Loucy (cell line): ENCODE measurements around the gene PRXL2A.

Experiments used
- H2AFZ ChIP-seq: fragments of 200-600 bp; sonication (generic); 2 replicates; pipeline ENCODE4 v1.6.0; 2016; ENCODE audit warnings: antibody characterized with exemption, mild to moderate bottlenecking, low read length, moderate library complexity
- H3F3A ChIP-seq: fragments of 200-600 bp; 2 replicates; pipeline ENCODE4 v1.6.0; 2016; ENCODE audit warnings: antibody characterized with exemption, low read depth, mild to moderate bottlenecking
- H3K27me3 ChIP-seq: fragments of 200-600 bp; sonication (generic); 2 replicates; pipeline ENCODE4 v1.6.1; 2014; ENCODE audit warnings: low read length, mild to moderate bottlenecking; ENCODE audit not compliant: insufficient read depth, poor library complexity, severe bottlenecking
- H3K36me3 ChIP-seq: fragments of 200-600 bp; sonication (generic); 2 replicates; pipeline ENCODE4 v1.6.1; 2016; ENCODE audit warnings: low read length; ENCODE audit not compliant: insufficient read depth
- H3K4me1 ChIP-seq: fragments of 200-600 bp; sonication (generic); 2 replicates; pipeline ENCODE4 v1.5.1; 2014; ENCODE audit warnings: low read length, mild to moderate bottlenecking; ENCODE audit not compliant: insufficient read depth, poor library complexity, severe bottlenecking
- H3K4me2 ChIP-seq: fragments of 200-600 bp; sonication (generic); 2 replicates; pipeline ENCODE4 v1.6.0; 2014; ENCODE audit warnings: antibody characterized with exemption, low read length, low read depth, mild to moderate bottlenecking; ENCODE audit not compliant: poor library complexity, severe bottlenecking
- H3K4me3 ChIP-seq: fragments of 200-600 bp; sonication (generic); 2 replicates; pipeline ENCODE4 v1.5.1; 2014; ENCODE audit warnings: low read length, mild to moderate bottlenecking, mixed read lengths; ENCODE audit not compliant: poor library complexity, severe bottlenecking
- H3K79me2 ChIP-seq: fragments of 200-600 bp; sonication (generic); 2 replicates; pipeline ENCODE4 v1.6.1; 2014; ENCODE audit warnings: low read length; ENCODE audit not compliant: insufficient read depth
- H3K9ac ChIP-seq: fragments of 200-600 bp; sonication (generic); 2 replicates; pipeline ENCODE4 v1.6.0; 2014; ENCODE audit warnings: mild to moderate bottlenecking, low read depth, low read length, moderate library complexity; ENCODE audit not compliant: poor library complexity, severe bottlenecking
- H3K9me2 ChIP-seq: fragments of 200-600 bp; sonication (generic); replicated peaks from 2 replicates; pipeline ENCODE4 v1.6.1; 2016; ENCODE audit warnings: low read depth, low read length, mixed read lengths
- H3K9me3 ChIP-seq: fragments of 200-600 bp; sonication (generic); 2 replicates; pipeline ENCODE4 v1.6.1; 2014; ENCODE audit warnings: mild to moderate bottlenecking, antibody characterized with exemption, low read length, low read depth; ENCODE audit not compliant: insufficient read depth
- H4K20me1 ChIP-seq: fragments of 200-600 bp; sonication (generic); 2 replicates; pipeline ENCODE4 v1.6.0; 2014; ENCODE audit warnings: antibody characterized with exemption, low read length, mild to moderate bottlenecking; ENCODE audit not compliant: insufficient read depth, poor library complexity, severe bottlenecking
- EZH2phosphoT487 ChIP-seq: fragments of 200-600 bp; IDR thresholded peaks from 2 replicates; pipeline ENCODE4 v1.6.1; 2018; ENCODE audit warnings: antibody characterized with exemption, mild to moderate bottlenecking, moderate library complexity, borderline replicate concordance
- TF ChIP-seq, protein P1 (sequence below): fragments of 200-600 bp; sonication (generic); conservative IDR thresholded peaks from 2 replicates; pipeline ENCODE4 v1.5.1; 2014; ENCODE audit warnings: mild to moderate bottlenecking, antibody characterized with exemption, low read length

PRXL2A gene

DNA sequence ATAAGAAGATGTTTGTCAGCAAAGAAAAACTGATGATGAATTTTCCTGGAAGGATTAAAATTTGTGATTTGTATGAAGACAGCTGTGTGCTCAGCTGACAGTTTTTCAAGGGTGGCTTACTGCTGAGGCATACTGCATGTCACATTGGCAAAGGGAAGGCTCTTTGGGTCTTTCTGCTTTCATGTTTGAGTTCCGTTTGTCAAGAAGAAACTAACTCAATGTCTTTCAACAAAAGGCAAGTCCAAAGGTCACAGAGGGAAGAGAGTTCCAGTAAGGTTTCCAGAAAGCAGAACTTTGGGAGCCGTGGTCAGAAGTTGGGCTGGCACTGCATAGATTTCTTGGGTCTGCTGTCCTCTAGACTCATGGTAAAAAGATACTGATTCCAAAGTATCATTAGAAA lies 34.8 kb upstream of the PRXL2A start:
- Histone ChIP-seq H3K36me3 (no peaks in the 10 kb centered on the region), H3K9me3 (no peaks in the 10 kb centered on the region), H3K9me2 (no peaks in the 10 kb centered on the region), H3K79me2 (no peaks in the 10 kb centered on the region), H3K27me3 (no peaks in the 10 kb centered on the region), H4K20me1 (no peaks in the 10 kb centered on the region), H3K9ac (no peak overlapping the region), H3F3A (no peaks in the 10 kb centered on the region), H2AFZ (no peak overlapping the region), H3K4me1 (no peaks in the 10 kb centered on the region), H3K4me2 (no peak overlapping the region), H3K4me3 (no peak overlapping the region)
- TF ChIP-seq EZH2phosphoT487: no peak
- TF ChIP-seq, protein P1, sequence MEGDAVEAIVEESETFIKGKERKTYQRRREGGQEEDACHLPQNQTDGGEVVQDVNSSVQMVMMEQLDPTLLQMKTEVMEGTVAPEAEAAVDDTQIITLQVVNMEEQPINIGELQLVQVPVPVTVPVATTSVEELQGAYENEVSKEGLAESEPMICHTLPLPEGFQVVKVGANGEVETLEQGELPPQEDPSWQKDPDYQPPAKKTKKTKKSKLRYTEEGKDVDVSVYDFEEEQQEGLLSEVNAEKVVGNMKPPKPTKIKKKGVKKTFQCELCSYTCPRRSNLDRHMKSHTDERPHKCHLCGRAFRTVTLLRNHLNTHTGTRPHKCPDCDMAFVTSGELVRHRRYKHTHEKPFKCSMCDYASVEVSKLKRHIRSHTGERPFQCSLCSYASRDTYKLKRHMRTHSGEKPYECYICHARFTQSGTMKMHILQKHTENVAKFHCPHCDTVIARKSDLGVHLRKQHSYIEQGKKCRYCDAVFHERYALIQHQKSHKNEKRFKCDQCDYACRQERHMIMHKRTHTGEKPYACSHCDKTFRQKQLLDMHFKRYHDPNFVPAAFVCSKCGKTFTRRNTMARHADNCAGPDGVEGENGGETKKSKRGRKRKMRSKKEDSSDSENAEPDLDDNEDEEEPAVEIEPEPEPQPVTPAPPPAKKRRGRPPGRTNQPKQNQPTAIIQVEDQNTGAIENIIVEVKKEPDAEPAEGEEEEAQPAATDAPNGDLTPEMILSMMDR: no peak

DNA sequence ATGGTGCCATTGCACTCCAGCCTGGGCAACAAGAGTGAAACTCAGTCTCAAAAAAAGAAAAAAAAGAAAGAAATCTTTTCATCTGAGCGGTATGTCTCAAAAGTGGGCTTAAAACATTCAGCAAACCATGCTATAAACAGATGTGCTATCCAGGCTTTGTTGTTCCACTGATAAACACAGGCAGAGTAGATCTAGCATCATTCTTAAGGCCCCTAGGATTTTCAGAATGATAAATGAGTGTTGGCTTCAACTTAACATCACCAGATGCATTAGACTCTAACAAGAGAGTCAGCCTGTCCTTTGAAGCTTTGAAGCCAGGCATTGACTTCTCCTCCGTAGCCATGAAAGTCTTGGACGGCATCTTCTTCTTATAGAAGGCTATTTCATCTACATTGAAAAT lies 28.6 kb upstream of the PRXL2A start:
- Histone ChIP-seq H3F3A (no peaks in the 10 kb centered on the region), H3K36me3 (no peaks in the 10 kb centered on the region), H2AFZ (no peak overlapping the region), H3K4me1 (peaks cover 3% of the 10 kb centered on the region), H3K9me3 (no peaks in the 10 kb centered on the region), H3K4me3 (no peak overlapping the region), H3K79me2 (no peaks in the 10 kb centered on the region), H3K27me3 (no peaks in the 10 kb centered on the region), H3K4me2 (no peak overlapping the region), H3K9ac (no peak overlapping the region), H3K9me2 (no peaks in the 10 kb centered on the region), H4K20me1 (no peaks in the 10 kb centered on the region)
- no peak for TF ChIP-seq EZH2phosphoT487
- TF ChIP-seq, protein P1: no peak

DNA sequence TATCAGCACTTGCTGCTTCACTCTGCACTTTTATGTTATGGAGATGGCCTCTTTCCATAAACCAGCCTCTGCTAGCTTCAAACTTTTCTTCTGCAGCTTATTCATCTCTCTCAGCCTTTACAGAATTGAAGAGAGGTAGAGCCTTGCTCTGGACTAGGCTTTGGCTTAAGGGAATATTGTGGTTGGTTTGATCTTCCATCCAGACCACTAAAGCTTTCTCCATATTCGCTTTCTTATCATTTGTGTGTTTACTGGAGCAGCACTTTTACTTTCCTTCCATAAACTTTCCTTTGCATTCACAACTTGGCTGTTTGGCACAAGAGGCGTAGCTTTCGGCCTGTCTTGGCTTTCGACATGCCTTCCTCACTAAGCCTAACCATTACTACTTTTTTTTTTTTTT lies 28.2 kb upstream of the PRXL2A start:
- Histone ChIP-seq H3F3A (no peaks in the 10 kb centered on the region), H3K9me3 (no peaks in the 10 kb centered on the region), H3K4me1 (peaks cover 3% of the 10 kb centered on the region), H3K27me3 (no peaks in the 10 kb centered on the region), H3K36me3 (no peaks in the 10 kb centered on the region), H3K9ac (no peak overlapping the region), H2AFZ (no peak overlapping the region), H3K4me2 (no peak overlapping the region), H3K9me2 (no peaks in the 10 kb centered on the region), H3K4me3 (no peak overlapping the region), H4K20me1 (no peaks in the 10 kb centered on the region), H3K79me2 (no peaks in the 10 kb centered on the region)
- TF ChIP-seq, protein P1: no peak
- no peak for TF ChIP-seq EZH2phosphoT487
